GM19372 (cell line): ENCODE measurements around the gene MEGF8.

ENCODE experiments used
- ATAC-seq: cut with Tn5 transposase; IDR thresholded peaks from one replicate; pipeline ENCODE4 v1.9.1; 2021; ENCODE audit warnings: mild to moderate bottlenecking, low read depth, moderate library complexity; ENCODE audit not compliant: unreplicated experiment

MEGF8 gene

GRCh38 chr19:42351079-42351735 is 25.8 kb downstream of the MEGF8 start:
- no peak for ATAC-seq

GRCh38 chr19:42352301-42353259 is 27.1 kb downstream of the MEGF8 start:
- no peak for ATAC-seq

- ATAC-seq: no peak
These were observed 28.0 kb downstream of the MEGF8 start for GRCh38 chr19:42353341-42354015.

GRCh38 chr19:42355896-42356295 is 30.5 kb downstream of the MEGF8 start:
- no peak for ATAC-seq

- ATAC-seq: no peak
These were observed 31.3 kb downstream of the MEGF8 start for GRCh38 chr19:42356686-42357085.

GRCh38 chr19:42357290-42357689 is 31.9 kb downstream of the MEGF8 start:
- no peak for ATAC-seq

GRCh38 chr19:42360787-42361544 is 35.5 kb downstream of the MEGF8 start:
- no peak for ATAC-seq

- ATAC-seq: no peak
These were observed 36.1 kb downstream of the MEGF8 start for GRCh38 chr19:42361545-42361910.

GRCh38 chr19:42362342-42362741 is 36.9 kb downstream of the MEGF8 start:
- no peak for ATAC-seq

- no peak for ATAC-seq
These were observed 37.5 kb downstream of the MEGF8 start for GRCh38 chr19:42362891-42363440.

- no peak for ATAC-seq
These were observed 38.3 kb downstream of the MEGF8 start for GRCh38 chr19:42363614-42364346.

- ATAC-seq: no peak
These were observed 41.2 kb downstream of the MEGF8 start for GRCh38 chr19:42366673-42367072.

- ATAC-seq: no peak
These were observed 42.5 kb downstream of the MEGF8 start for GRCh38 chr19:42367929-42368328.

GRCh38 chr19:42368360-42368759 is 42.9 kb downstream of the MEGF8 start:
- ATAC-seq: no peak

GRCh38 chr19:42368765-42369164 is 43.3 kb downstream of the MEGF8 start:
- ATAC-seq: no peak

- no peak for ATAC-seq
These were observed 44.1 kb downstream of the MEGF8 start for GRCh38 chr19:42369433-42370067.

- no peak for ATAC-seq
These were observed 44.7 kb downstream of the MEGF8 start for GRCh38 chr19:42370068-42370520.

- ATAC-seq: no peak
These were observed 45.3 kb downstream of the MEGF8 start for GRCh38 chr19:42370626-42371175.
